Pons (tissue), 1 donor: ENCODE results near the gene HECW1.
"Not testable (repeated sequence)": the region's sequence is repeated elsewhere in the genome, so short reads cannot be mapped to it uniquely, and the experiment has no call there.

Experiments used
- DNase-seq: peaks from one replicate; pipeline ENCODE4 v3.0.0-alpha.2; 2016; ENCODE audit warnings: low spot score

Gene HECW1

GRCh38 chr7:43112941-43113621 is 634 bp downstream of the HECW1 start:
- DNase-seq, result no peak

- no peak for DNase-seq
Measured at GRCh38 chr7:43113622-43114457, 1.4 kb downstream of the HECW1 start.

- DNase-seq, result no peak
Measured at GRCh38 chr7:43114458-43114780, 2.0 kb downstream of the HECW1 start.

- no peak for DNase-seq
Measured at GRCh38 chr7:43116451-43116850, 4.0 kb downstream of the HECW1 start.

GRCh38 chr7:43117095-43117494 is 4.6 kb downstream of the HECW1 start:
- DNase-seq, result peak; percentile 36

- DNase-seq, result no peak
Measured at GRCh38 chr7:43117861-43118260, 5.4 kb downstream of the HECW1 start.

- DNase-seq, result no peak
Measured at GRCh38 chr7:43118313-43118712, 5.9 kb downstream of the HECW1 start.

- no peak for DNase-seq
Measured at GRCh38 chr7:43119371-43120075, 7.1 kb downstream of the HECW1 start.

- no peak for DNase-seq
Measured at GRCh38 chr7:43121973-43122372, 9.5 kb downstream of the HECW1 start.

GRCh38 chr7:43123457-43123856 is 11.0 kb downstream of the HECW1 start:
- no peak for DNase-seq

- DNase-seq, result no peak
Measured at GRCh38 chr7:43124388-43124787, 11.9 kb downstream of the HECW1 start.

GRCh38 chr7:43130347-43130746 is 17.9 kb downstream of the HECW1 start:
- DNase-seq, result no peak

- DNase-seq, result no peak
Measured at GRCh38 chr7:43135129-43135528, 22.7 kb downstream of the HECW1 start.

GRCh38 chr7:43136064-43136463 is 23.6 kb downstream of the HECW1 start:
- DNase-seq, result no peak

GRCh38 chr7:43137121-43137744 is 24.8 kb downstream of the HECW1 start:
- DNase-seq, result not testable (repeated sequence)

- DNase-seq, result no peak
Measured at GRCh38 chr7:43137811-43138210, 25.4 kb downstream of the HECW1 start.

- no peak for DNase-seq
Measured at GRCh38 chr7:43138710-43139109, 26.3 kb downstream of the HECW1 start.

- DNase-seq, result no peak
Measured at GRCh38 chr7:43139137-43139536, 26.7 kb downstream of the HECW1 start.

- DNase-seq, result no peak
Measured at GRCh38 chr7:43140186-43140585, 27.7 kb downstream of the HECW1 start.

GRCh38 chr7:43141091-43141490 is 28.6 kb downstream of the HECW1 start:
- DNase-seq, result no peak

GRCh38 chr7:43142703-43143102 is 30.3 kb downstream of the HECW1 start:
- DNase-seq, result no peak

GRCh38 chr7:43143918-43144589 is 31.6 kb downstream of the HECW1 start:
- DNase-seq, result no peak
